K562 (cell line): ENCODE data around the gene BCL7C. TPM values are rescaled to one million over a fixed set of nuclear protein-coding genes. Genes with fewer than 3 reads are reported as not detected.

Experiments
- MXI1 ChIP-seq: IDR thresholded peaks from 2 replicates; pipeline ENCODE4 v1.6.1; 2011; ENCODE audit warnings: low read depth, mild to moderate bottlenecking, improper control_type of control experiment, low read length
- PTTG1 ChIP-seq: fragments of 450-650 bp; IDR thresholded peaks from 2 replicates; pipeline ENCODE4 v1.6.1; 2016; ENCODE audit warnings: low read depth, mild to moderate bottlenecking, missing genetic modification characterization, missing compliant biosample characterization
- SPI1 ChIP-seq: IDR thresholded peaks from 2 replicates; pipeline ENCODE4 v1.6.1; 2011; ENCODE audit warnings: low read depth, low read length, control low read depth, borderline replicate concordance
- TCF7 ChIP-seq: sonication (generic); IDR thresholded peaks from 2 replicates; pipeline ENCODE4 v1.6.1; 2016; ENCODE audit warnings: antibody characterized with exemption, borderline replicate concordance
- TEAD1 ChIP-seq, 2 experiments: fragments of 450-650 bp in 1 of 2; sonication (generic) in 1 of 2; formaldehyde crosslinking; IDR thresholded peaks; 2 replicates each; pipeline versions ENCODE4 v1.4.0 to v1.8.0; 2020 to 2022; ENCODE audit warnings: mild to moderate bottlenecking in 2 of 2, missing genetic modification reagents in 1 of 2
- XRCC5 ChIP-seq: fragments of 200-400 bp; formaldehyde crosslinking; IDR thresholded peaks from 2 replicates; pipeline ENCODE4 v1.6.1; 2017; ENCODE audit warnings: low read depth, mild to moderate bottlenecking, low read length
- ZBTB7A ChIP-seq: IDR thresholded peaks from 2 replicates; pipeline ENCODE4 v1.6.1; 2011; ENCODE audit warnings: low read depth, mild to moderate bottlenecking, low read length, moderate library complexity, borderline replicate concordance; ENCODE audit not compliant: control insufficient read depth
- ZNF143 ChIP-seq: sonication (generic); formaldehyde crosslinking; IDR thresholded peaks from 2 replicates; pipeline ENCODE4 v1.9.0; 2022; ENCODE audit warnings: mild to moderate bottlenecking, missing genetic modification reagents
- ZNF239 ChIP-seq: fragments of 250-450 bp; sonication (Bioruptor Pico); IDR thresholded peaks from 2 replicates; pipeline ENCODE4 v1.4.0; 2020; ENCODE audit warnings: mild to moderate bottlenecking
- polyA plus RNA-seq, 8 experiments: library from polyadenylated mRNA; depleted of rRNA in 4 of 8; stranded (reverse) in 5 of 8; unstranded in 3 of 8; fragments of >200 nt; fragmentation: Nextera tagmentation in 2 of 8; fragmentation: Illumina TruSeq in 1 of 8; extraction: Ambion mirVana in 2 of 8; extraction: Trizol in 1 of 8; gene quantifications; 2 replicates each; pipeline versions ENCODE4 v1.2.1 to v1.2.3, GENCODE V29; 2011 to 2014; ENCODE audit warnings: inconsistent platforms in 1 of 8, missing spikeins in 1 of 8
- total RNA-seq, 7 experiments: library from RNA; depleted of rRNA in 6 of 7; stranded (reverse); fragments of >200 nt in 6 of 7; fragmentation: Illumina TruSeq in 2 of 7; extraction: Trizol in 2 of 7; gene quantifications; 2 replicates each; pipeline versions ENCODE4 v1.2.1 to v1.2.3, GENCODE V29; 2011 to 2021; ENCODE audit warnings: low replicate concordance in 1 of 7
- TF ChIP-seq, protein P1 (sequence below): sonication (generic); formaldehyde crosslinking; IDR thresholded peaks from 2 replicates; pipeline ENCODE4 v1.8.1; 2023; ENCODE audit warnings: mild to moderate bottlenecking, missing genetic modification reagents
- TF ChIP-seq, protein P2 (sequence below): fragments of 450-650 bp; conservative IDR thresholded peaks from 2 replicates; pipeline ENCODE4 v1.6.1; 2016; ENCODE audit warnings: missing genetic modification characterization, low read depth, mild to moderate bottlenecking, missing compliant biosample characterization, moderate library complexity
- TF ChIP-seq, protein P3 (sequence below): fragments of 450-650 bp; IDR thresholded peaks from 2 replicates; pipeline ENCODE4 v1.6.1; 2014; ENCODE audit warnings: low read depth, mild to moderate bottlenecking, moderate library complexity, borderline replicate concordance
- TF ChIP-seq, protein P4 (sequence below), 3 experiments: fragments of 200-800 bp in 1 of 3; fragments of 250-450 bp in 1 of 3; fragments of 450-650 bp in 1 of 3; sonication (Bioruptor Pico) in 1 of 3; sonication (Bioruptor generic) in 1 of 3; formaldehyde crosslinking in 1 of 3; IDR thresholded peaks; 2 replicates each; pipeline versions ENCODE4 v1.6.1 to v1.8.0; 2016 to 2022; ENCODE audit warnings: mild to moderate bottlenecking in 2 of 3, missing genetic modification characterization in 2 of 3, missing compliant biosample characterization in 1 of 3, moderate library complexity in 1 of 3
- TF ChIP-seq, protein P5 (sequence below): sonication (generic); formaldehyde crosslinking; IDR thresholded peaks from 2 replicates; pipeline ENCODE4 v1.8.1; 2023; ENCODE audit warnings: mild to moderate bottlenecking, missing genetic modification reagents, moderate library complexity

BCL7C gene
- total and polyA plus RNA-seq, 9 of the 15 experiments (the other 6 are each of a cell fraction or from before 2014, with no cell fraction given), result 1.7 to 85.8 (median 19.6) TPM

DNA sequence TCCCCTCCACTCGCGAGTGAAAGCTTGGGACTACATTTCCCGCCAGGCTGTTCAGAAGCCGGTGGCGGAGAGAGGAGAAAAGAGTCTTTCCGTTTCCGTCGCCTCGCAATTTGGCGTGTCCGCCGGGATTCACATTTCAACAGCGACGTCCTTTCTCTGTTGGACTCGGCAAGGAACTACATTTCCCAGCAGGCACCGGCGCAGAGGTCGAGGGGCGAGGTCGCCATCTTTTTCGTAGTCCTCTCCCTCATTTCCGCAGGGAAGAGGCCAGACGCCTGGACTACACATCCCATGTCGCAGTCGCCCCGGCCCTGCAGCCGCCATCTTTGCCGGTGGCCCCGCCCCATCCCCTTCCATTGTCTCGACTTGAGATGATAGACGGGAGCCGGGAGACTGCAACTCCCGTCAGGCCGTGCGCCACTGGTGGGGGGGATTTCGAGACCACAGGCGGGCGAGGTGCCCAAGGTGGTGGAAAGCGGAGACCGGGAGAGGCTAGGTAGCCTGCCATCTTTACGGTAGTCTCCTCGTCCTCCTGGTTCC, 28.6 kb upstream of the BCL7C start (continued):
- TF ChIP-seq ZNF143 (CRISPR knock-in tag) (peak; percentile 90), TCF7 (0 out of 2 replicates have a peak, but pooled peaks have one; percentile 38), SPI1 (0 out of 2 replicates have a peak, but pooled peaks have one; percentile 55), XRCC5 (peak; percentile 20), ZBTB7A (peak; percentile 73; the same call in 1 of the 2 replicates), MXI1 (peak; percentile 49; the same call in 1 of the 2 replicates), ZNF239 (CRISPR knock-in tag) (peak; percentile 47), PTTG1 (peak; percentile 25; the same call in 1 of the 2 replicates), TEAD1 (CRISPR knock-in tag; IDR thresholded peaks at IDR 0.05) (peak in 1 of 2 experiments; percentile 93; a peak in 2 of 4 replicates)
- TF ChIP-seq, protein P1, sequence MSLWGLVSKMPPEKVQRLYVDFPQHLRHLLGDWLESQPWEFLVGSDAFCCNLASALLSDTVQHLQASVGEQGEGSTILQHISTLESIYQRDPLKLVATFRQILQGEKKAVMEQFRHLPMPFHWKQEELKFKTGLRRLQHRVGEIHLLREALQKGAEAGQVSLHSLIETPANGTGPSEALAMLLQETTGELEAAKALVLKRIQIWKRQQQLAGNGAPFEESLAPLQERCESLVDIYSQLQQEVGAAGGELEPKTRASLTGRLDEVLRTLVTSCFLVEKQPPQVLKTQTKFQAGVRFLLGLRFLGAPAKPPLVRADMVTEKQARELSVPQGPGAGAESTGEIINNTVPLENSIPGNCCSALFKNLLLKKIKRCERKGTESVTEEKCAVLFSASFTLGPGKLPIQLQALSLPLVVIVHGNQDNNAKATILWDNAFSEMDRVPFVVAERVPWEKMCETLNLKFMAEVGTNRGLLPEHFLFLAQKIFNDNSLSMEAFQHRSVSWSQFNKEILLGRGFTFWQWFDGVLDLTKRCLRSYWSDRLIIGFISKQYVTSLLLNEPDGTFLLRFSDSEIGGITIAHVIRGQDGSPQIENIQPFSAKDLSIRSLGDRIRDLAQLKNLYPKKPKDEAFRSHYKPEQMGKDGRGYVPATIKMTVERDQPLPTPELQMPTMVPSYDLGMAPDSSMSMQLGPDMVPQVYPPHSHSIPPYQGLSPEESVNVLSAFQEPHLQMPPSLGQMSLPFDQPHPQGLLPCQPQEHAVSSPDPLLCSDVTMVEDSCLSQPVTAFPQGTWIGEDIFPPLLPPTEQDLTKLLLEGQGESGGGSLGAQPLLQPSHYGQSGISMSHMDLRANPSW, result 0 out of 2 replicates have a peak, but pooled peaks have one; percentile 41
- TF ChIP-seq, protein P2, sequence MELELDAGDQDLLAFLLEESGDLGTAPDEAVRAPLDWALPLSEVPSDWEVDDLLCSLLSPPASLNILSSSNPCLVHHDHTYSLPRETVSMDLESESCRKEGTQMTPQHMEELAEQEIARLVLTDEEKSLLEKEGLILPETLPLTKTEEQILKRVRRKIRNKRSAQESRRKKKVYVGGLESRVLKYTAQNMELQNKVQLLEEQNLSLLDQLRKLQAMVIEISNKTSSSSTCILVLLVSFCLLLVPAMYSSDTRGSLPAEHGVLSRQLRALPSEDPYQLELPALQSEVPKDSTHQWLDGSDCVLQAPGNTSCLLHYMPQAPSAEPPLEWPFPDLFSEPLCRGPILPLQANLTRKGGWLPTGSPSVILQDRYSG (tag), result peak; percentile 88; the same call in 1 of the 2 replicates
- TF ChIP-seq, protein P3, sequence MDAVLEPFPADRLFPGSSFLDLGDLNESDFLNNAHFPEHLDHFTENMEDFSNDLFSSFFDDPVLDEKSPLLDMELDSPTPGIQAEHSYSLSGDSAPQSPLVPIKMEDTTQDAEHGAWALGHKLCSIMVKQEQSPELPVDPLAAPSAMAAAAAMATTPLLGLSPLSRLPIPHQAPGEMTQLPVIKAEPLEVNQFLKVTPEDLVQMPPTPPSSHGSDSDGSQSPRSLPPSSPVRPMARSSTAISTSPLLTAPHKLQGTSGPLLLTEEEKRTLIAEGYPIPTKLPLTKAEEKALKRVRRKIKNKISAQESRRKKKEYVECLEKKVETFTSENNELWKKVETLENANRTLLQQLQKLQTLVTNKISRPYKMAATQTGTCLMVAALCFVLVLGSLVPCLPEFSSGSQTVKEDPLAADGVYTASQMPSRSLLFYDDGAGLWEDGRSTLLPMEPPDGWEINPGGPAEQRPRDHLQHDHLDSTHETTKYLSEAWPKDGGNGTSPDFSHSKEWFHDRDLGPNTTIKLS, result peak; percentile 96
- TF ChIP-seq, protein P4, sequence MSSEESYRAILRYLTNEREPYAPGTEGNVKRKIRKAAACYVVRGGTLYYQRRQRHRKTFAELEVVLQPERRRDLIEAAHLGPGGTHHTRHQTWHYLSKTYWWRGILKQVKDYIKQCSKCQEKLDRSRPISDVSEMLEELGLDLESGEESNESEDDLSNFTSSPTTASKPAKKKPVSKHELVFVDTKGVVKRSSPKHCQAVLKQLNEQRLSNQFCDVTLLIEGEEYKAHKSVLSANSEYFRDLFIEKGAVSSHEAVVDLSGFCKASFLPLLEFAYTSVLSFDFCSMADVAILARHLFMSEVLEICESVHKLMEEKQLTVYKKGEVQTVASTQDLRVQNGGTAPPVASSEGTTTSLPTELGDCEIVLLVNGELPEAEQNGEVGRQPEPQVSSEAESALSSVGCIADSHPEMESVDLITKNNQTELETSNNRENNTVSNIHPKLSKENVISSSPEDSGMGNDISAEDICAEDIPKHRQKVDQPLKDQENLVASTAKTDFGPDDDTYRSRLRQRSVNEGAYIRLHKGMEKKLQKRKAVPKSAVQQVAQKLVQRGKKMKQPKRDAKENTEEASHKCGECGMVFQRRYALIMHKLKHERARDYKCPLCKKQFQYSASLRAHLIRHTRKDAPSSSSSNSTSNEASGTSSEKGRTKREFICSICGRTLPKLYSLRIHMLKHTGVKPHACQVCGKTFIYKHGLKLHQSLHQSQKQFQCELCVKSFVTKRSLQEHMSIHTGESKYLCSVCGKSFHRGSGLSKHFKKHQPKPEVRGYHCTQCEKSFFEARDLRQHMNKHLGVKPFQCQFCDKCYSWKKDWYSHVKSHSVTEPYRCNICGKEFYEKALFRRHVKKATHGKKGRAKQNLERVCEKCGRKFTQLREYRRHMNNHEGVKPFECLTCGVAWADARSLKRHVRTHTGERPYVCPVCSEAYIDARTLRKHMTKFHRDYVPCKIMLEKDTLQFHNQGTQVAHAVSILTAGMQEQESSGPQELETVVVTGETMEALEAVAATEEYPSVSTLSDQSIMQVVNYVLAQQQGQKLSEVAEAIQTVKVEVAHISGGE (CRISPR knock-in tag; IDR thresholded peaks at IDR 0.05), result peak in 1 of 3 experiments; percentile 94; a peak in 2 of 6 replicates
- TF ChIP-seq, protein P5, sequence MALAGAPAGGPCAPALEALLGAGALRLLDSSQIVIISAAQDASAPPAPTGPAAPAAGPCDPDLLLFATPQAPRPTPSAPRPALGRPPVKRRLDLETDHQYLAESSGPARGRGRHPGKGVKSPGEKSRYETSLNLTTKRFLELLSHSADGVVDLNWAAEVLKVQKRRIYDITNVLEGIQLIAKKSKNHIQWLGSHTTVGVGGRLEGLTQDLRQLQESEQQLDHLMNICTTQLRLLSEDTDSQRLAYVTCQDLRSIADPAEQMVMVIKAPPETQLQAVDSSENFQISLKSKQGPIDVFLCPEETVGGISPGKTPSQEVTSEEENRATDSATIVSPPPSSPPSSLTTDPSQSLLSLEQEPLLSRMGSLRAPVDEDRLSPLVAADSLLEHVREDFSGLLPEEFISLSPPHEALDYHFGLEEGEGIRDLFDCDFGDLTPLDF (CRISPR knock-in tag), result peak; percentile 72
